Measurements from ENCODE around the gene UNC13B.

The UNC13B gene

GRCh38 chr9:35280399-35280798 is 118.6 kb downstream of the UNC13B start:
- no peak for DNase-seq

- DNase-seq = no peak
Measured at GRCh38 chr9:35285731-35286130, 123.9 kb downstream of the UNC13B start.

- no peak for DNase-seq
Measured at GRCh38 chr9:35286381-35286780, 124.6 kb downstream of the UNC13B start.

DNA sequence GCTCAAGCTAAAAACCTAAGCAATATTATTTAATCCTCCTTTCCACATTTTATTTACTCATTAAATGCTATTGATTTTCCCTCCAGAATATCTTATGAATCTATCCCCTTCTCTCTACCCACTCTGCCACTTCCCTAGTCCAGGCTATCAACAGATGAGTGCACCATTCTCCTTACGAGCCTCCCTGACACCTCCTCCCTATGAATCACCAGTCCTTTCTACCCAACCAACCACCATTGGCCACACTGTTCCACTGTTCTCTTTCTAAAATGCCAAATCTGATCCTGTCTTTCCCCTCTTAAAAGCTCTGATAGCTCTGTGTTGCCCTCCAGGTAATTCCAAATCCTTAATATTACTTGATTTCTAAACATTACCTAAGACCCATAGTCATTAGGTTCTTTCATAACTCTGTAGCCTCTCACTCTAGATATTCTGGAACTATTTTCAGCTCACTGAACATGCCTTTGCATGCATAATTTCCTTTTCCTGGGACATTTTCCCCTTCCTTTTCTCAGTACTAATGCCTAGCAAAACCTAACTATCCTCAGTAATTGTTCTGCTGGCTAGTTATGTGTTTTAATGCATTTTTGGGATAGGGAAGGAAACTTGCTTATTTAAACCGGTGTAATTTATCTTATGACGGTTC is 126.3 kb downstream of the UNC13B start:
- DNase-seq = no peak

DNA sequence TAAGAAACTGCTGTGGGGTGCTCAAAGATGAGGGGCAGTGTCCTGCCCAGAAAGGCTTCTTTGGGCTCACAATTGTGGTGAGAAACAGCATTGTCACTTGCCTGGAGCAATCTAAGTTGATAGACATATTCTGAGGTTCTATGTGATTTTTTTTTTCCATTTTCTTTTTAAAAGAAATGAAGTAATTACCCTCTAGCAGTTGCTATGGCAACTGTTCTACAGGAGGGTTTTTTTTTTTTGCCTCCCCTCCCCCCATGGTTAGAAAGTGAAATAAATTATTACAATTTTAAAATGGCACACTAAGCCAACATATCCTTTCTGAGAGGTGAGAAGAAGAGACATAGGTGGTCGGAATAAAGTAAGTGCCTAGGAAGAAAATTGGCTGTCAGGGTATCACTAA is 127.0 kb downstream of the UNC13B start:
- DNase-seq = no peak

GRCh38 chr9:35293376-35293964 is 131.7 kb downstream of the UNC13B start:
- no peak for DNase-seq

- no peak for DNase-seq
Measured at GRCh38 chr9:35294066-35294465, 132.3 kb downstream of the UNC13B start.

GRCh38 chr9:35294556-35294955 is 132.7 kb downstream of the UNC13B start:
- DNase-seq = no peak

DNA sequence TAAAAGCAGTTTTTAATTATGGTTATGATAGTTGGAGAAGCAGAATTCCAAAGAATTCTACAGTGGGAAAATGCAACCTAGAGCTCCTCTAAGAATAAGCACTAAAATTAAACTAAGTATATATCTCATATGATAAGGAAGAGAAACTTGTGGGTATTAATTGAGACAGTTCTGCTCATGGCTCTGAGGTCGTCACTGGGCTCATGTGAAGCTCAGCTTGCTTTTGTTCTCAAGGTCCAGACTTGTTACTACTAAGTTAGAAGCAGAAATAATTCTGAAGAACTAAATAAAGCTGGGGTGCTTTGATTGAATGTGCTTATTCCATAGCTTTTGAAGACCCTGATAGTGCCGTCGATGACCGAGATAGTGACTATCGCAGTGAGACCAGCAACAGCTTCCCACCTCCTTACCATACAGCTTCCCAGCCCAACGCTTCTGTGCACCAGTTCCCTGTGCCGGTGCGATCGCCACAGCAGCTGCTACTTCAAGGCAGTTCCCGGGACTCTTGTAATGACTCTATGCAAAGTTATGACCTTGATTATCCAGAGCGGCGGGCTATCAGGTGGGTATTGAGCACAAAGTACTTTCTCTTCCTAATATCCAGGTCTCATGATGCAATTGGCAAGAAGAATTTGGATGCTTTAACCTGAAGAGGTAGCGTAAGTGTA is 133.7 kb downstream of the UNC13B start:
- DNase-seq = no peak

DNA sequence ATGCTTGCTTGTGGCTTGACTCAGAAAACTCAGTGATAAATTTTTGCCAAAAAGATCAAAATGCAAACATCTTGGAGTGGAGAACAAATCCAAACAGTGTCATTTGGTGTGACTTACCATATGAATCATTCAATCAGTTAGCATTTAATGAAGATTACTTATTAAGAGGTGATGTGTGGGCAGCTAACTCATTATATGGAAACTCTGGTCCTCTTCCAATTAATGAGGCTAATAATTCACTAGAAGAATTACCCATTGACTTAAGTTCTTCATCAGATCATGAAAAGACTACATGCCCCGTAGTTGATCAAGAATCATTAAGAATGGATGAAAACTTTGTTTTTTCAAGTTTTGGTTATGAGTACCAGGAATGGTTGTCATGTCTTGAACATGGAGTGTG is 141.8 kb downstream of the UNC13B start:
- DNase-seq = no peak

DNA sequence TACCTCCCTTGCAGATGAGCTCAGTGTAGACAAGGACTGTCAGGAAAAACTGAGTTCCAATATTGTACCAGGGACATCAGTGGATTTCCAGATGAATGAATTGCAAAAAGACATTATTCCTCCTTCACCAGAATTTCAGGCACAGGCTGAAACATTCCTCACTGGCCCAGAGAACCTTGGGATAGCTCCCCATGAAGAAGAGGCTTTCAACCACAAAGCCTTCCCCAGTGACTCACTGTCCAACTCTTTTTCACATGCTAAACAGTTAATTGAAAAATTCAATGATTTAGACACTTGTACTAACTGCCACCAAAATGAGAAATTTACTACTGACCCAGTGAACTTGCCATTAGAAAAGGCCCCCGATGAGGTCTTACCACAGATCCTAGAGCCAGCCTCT is 144.5 kb downstream of the UNC13B start:
- DNase-seq = no peak

DNA sequence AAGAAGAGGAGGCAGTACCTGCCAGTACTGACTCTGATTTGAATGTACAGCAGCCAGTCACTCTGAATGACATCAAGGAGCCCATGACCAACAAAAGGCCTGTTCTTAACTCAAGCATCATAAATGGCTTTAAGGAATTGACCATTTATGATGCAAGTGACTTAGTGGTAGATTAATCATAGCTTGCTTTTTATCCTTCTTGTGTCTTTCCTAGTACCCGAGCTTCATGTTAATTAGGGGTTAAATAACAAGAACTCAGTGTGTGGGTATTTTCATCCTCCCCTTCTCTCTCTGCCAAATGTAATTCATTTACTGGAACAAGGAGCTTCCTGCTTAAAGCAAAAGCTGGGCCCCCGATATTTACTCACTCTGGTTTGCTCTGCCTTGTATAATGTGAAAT is 146.5 kb downstream of the UNC13B start:
- DNase-seq = no peak

GRCh38 chr9:35311891-35312639 is 150.3 kb downstream of the UNC13B start:
- DNase-seq = no peak

DNA sequence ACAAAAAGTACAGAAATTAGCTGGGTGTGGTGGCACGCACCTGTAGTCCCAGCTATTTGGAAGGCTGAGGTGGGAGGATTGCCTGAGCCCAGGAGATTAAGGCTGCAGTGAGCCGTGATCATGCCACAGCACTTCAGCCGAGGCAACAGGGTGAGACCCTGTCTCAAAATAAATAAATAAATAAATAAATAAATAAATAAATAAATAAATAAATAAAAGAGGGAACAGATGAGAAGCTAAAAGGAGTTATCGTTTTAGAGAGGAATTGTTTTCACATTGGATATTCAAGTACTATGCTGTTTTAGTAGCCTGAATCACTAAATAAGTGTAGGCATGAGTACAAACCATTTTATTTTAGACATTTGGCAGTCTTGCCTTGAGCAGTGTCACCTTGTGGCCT is 151.7 kb downstream of the UNC13B start:
- DNase-seq = no peak

GRCh38 chr9:35313916-35314315 is 152.1 kb downstream of the UNC13B start:
- DNase-seq = no peak

DNA sequence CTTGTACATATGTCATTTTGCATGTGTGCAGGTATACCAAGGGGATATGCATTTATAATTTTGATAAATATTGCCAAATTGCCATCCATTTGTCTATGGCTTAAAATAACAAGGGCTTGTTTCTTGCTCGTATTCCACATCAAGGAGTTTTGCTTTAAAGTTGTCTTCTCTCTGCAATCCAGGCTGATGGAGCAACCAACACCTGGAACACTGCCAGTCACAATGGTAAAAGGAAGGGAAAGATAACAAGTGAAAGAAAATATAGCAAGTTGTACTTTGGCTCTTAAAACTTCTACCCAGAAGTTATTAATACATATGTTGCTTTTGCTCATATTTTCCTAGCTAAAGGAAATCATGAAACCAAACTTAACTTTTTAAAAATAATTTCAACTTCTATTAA is 156.9 kb downstream of the UNC13B start:
- DNase-seq = no peak

DNA sequence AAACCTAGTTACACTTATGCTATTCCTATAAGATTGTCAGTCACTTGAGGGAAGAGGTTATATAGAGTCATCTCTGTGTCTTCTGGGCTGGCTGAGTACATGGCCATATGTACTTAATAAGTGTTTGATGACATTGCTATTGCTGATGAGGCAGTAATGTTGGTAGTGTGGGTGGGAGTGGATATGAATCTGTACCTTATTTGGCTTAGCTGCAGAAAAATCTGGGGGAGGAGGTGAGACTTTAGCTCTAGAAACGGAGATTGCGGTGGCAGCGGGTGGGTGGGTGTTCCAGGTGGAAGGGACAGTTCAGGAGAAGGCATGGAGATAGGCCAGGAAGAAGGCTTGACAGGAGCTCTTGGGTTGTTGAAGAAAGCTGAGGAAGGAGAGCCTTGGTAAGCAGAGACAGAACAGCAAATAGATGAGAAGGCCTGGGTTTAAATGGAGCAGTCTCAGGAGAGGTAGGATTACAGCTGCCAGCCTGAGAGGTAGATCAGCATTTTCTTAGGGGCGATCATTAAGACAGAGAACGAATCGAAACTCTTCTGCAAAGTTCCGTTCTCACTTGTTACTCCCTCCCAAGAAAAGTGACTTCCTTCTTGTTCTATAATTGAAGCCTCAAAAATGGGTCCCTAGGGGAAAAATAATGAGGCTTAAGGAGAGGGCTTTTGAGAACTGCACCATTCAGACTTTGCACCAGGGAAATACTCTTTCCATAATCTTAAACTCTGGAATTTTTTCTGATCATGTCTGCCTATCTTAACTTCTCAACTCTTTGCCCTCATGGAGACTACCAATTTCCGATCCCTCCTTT is 160.5 kb downstream of the UNC13B start:
- no peak for DNase-seq

DNA sequence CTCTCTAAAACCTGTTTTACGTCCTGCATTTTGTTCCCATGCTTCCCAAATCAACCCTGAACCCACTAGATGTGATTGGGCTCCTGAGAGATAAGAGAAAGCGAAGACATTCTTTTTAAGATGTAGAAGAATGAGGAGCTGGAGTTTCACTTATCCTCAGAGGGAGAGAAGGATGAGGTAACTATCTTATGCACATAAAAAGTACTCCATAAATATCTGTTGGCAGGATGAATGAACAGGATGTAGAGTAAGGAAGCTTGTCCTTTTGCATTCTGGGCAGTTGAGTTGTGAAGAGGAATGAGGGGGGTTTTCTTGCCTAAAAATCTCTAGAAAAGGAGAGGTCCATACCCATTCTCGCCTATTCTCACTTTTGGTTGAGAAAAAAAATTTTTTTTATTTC is 163.2 kb downstream of the UNC13B start:
- no peak for DNase-seq

GRCh38 chr9:35333551-35333950 is 171.7 kb downstream of the UNC13B start:
- DNase-seq = no peak

DNA sequence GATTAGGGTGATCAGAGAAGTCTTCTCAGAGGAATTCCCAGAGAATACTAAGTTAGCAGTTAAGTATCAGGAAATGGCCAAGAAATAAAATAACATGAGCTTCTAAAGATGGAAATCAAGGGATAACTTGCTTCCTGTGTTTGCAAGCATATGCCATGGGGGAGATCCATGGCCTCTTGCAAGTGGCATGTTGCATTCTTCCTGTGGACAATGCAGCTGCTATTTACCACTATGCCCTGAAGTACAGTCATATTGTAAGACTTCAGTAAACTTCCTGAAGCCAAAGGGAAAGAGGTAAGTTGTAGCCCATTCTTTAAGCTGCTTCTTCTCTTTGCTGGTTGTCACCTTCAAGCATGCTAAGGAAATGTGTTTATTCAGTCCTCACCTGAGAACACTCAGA is 173.4 kb downstream of the UNC13B start:
- no peak for DNase-seq

DNA sequence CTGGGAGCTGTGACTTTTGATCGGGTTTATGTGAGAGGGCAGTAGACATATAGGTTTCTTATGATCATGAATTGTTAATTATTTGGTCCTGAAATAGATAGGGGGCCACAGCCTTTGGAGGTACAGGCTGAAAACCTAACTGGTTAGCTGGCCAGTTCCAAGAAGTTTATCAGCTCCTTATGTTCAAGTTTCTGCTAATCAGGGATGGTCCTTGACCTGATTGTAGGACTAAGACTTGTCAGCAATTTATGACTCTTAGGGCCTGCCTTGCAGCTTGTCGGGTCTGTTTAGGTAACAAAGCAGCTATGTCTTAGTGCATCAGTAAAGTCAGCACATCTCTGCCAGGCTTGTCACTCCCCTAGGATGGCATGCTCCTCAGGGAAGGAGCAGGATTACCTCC is 176.3 kb downstream of the UNC13B start:
- DNase-seq = no peak

DNA sequence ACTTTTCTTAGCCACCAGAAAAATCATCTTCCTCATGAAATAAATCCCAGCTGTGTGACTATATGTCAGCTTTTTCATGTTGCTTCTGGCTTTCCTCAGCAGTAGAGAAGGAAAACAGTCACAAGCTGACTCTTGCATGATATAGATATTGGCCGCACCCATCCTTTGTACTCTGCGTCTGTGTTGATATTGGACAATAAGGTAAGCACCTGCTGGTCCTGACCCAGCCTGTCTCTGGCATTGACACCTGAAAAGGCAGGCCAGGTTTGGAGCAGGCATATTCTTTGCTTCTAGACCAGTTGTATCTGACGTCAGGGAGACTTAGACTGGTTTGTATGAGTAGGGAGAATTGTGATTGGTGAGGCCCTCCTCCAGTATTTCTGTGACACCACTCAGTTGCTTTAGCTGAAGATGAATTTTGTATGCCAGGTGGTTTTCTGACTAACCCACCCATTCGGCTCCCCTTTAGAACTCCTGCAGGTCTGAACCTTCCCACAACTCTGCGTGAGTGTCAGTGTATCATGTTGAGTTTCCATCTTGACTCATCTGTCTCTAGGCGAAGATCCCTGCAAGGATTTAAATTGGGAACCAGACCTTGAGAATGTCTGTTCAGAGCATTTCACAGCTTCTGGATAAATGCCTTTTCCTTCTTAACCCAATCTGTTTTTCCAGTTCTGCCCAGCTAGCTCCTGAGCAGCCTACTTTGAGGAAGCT is 176.9 kb downstream of the UNC13B start:
- no peak for DNase-seq

Data from SHP77 (cell line).